OCI-LY1 (cell line): ENCODE data around the gene ABCF3.
A peak's percentile ranks its signal among the peaks of the same experiment; 100 is the strongest.

Source experiments
- H2AFZ ChIP-seq: fragments of 200-600 bp; sonication (generic), shearing (Covaris generic); 2 replicates; pipeline ENCODE4 v1.6.0; 2014; ENCODE audit warnings: antibody characterized with exemption, mild to moderate bottlenecking, low read length
- H3F3A ChIP-seq: fragments of 200-600 bp; sonication (generic), shearing (Covaris generic); 2 replicates; pipeline ENCODE4 v1.6.0; 2014; ENCODE audit warnings: mild to moderate bottlenecking, antibody characterized with exemption, low read length, moderate library complexity; ENCODE audit not compliant: insufficient read depth
- H3K27ac ChIP-seq: fragments of 200-600 bp; sonication (generic); 2 replicates; pipeline ENCODE4 v1.5.1; 2014; ENCODE audit warnings: low read length, mixed run types, mild to moderate bottlenecking, low read depth; ENCODE audit not compliant: poor library complexity, severe bottlenecking
- H3K27me3 ChIP-seq: fragments of 200-600 bp; sonication (generic); 2 replicates; pipeline ENCODE4 v1.6.0; 2014; ENCODE audit warnings: antibody characterized with exemption, mild to moderate bottlenecking, low read length, moderate library complexity; ENCODE audit not compliant: insufficient read depth
- H3K36me3 ChIP-seq: fragments of 200-600 bp; sonication (generic); 2 replicates; pipeline ENCODE4 v1.6.1; 2014; ENCODE audit warnings: mild to moderate bottlenecking, antibody characterized with exemption, low read length, moderate library complexity, mixed read lengths; ENCODE audit not compliant: insufficient read depth
- H3K4me1 ChIP-seq: fragments of 200-600 bp; sonication (generic); 2 replicates; pipeline ENCODE4 v1.5.1; 2014; ENCODE audit warnings: mild to moderate bottlenecking, low read length, moderate library complexity; ENCODE audit not compliant: insufficient read depth, severe bottlenecking
- H3K4me2 ChIP-seq: fragments of 200-600 bp; sonication (generic), shearing (Covaris generic); 2 replicates; pipeline ENCODE4 v1.6.1; 2014; ENCODE audit warnings: low read length
- H3K4me3 ChIP-seq: fragments of 200-600 bp; sonication (generic); 2 replicates; pipeline ENCODE4 v1.5.1; 2014; ENCODE audit warnings: low read length, low read depth, mild to moderate bottlenecking, mixed read lengths; ENCODE audit not compliant: poor library complexity, severe bottlenecking
- H3K79me2 ChIP-seq: fragments of 200-600 bp; shearing (Covaris generic); 2 replicates; pipeline ENCODE4 v1.6.1; 2016; ENCODE audit warnings: mixed run types, low read length, mixed read lengths; ENCODE audit not compliant: insufficient read depth
- H3K9ac ChIP-seq: fragments of 200-600 bp; sonication (generic), shearing (Covaris generic); 2 replicates; pipeline ENCODE4 v1.6.1; 2014; ENCODE audit warnings: mild to moderate bottlenecking, low read length, mixed read lengths
- H3K9me2 ChIP-seq: fragments of 200-600 bp; sonication (generic), shearing (Covaris generic); 2 replicates; pipeline ENCODE4 v1.6.1; 2014; ENCODE audit warnings: low read depth, mild to moderate bottlenecking, low read length, mixed read lengths
- H3K9me3 ChIP-seq: fragments of 200-600 bp; shearing (Covaris generic); 2 replicates; pipeline ENCODE4 v1.6.1; 2014; ENCODE audit warnings: low read length, mixed read lengths
- H4K20me1 ChIP-seq: fragments of 200-600 bp; sonication (generic), shearing (Covaris generic); 2 replicates; pipeline ENCODE4 v1.6.0; 2016; ENCODE audit warnings: mild to moderate bottlenecking, low read length; ENCODE audit not compliant: insufficient read depth
- EZH2 ChIP-seq: fragments of 200-600 bp; sonication (generic), shearing (Covaris generic); IDR thresholded peaks from 2 replicates; pipeline ENCODE4 v1.8.0; 2017; ENCODE audit warnings: borderline replicate concordance, mixed run types, mild to moderate bottlenecking, antibody characterized with exemption, low read length, moderate library complexity, mixed read lengths
- TF ChIP-seq, protein P1 (sequence below): fragments of 200-600 bp; sonication (generic), shearing (Covaris generic); IDR thresholded peaks from 2 replicates; pipeline ENCODE4 v1.5.1; 2017; ENCODE audit warnings: mild to moderate bottlenecking, antibody characterized with exemption, low read length, moderate library complexity, mixed read lengths

The ABCF3 gene

GRCh38 chr3:184181596-184181995 is 4.4 kb upstream of the ABCF3 start:
- TF ChIP-seq EZH2 = no peak
- TF ChIP-seq, protein P1, sequence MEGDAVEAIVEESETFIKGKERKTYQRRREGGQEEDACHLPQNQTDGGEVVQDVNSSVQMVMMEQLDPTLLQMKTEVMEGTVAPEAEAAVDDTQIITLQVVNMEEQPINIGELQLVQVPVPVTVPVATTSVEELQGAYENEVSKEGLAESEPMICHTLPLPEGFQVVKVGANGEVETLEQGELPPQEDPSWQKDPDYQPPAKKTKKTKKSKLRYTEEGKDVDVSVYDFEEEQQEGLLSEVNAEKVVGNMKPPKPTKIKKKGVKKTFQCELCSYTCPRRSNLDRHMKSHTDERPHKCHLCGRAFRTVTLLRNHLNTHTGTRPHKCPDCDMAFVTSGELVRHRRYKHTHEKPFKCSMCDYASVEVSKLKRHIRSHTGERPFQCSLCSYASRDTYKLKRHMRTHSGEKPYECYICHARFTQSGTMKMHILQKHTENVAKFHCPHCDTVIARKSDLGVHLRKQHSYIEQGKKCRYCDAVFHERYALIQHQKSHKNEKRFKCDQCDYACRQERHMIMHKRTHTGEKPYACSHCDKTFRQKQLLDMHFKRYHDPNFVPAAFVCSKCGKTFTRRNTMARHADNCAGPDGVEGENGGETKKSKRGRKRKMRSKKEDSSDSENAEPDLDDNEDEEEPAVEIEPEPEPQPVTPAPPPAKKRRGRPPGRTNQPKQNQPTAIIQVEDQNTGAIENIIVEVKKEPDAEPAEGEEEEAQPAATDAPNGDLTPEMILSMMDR = no peak
- no peaks in the 10 kb centered on the region for H3K27me3 ChIP-seq

GRCh38 chr3:184183679-184184078 is 2.3 kb upstream of the ABCF3 start:
- Histone ChIP-seq H4K20me1 (0 out of 2 replicates have a peak, but pooled peaks cover 2% of the 10 kb centered on the region), H3F3A (no peaks in the 10 kb centered on the region), H3K4me1 (peaks cover 24% of the 10 kb centered on the region), H3K4me3 (no peak overlapping the region), H3K27ac (no peak overlapping the region), H3K36me3 (peaks cover 71% of the 10 kb centered on the region), H3K79me2 (peaks cover 16% of the 10 kb centered on the region), H3K9me2 (no peaks in the 10 kb centered on the region), H3K27me3 (no peaks in the 10 kb centered on the region), H3K9me3 (no peaks in the 10 kb centered on the region), H3K9ac (no peak overlapping the region), H3K4me2 (no peak overlapping the region), H2AFZ (no peak overlapping the region)
- TF ChIP-seq EZH2 = no peak
- TF ChIP-seq, protein P1 = no peak

More at GRCh38 chr3:184181596-184181995, 4.4 kb upstream of the ABCF3 start:
- H3K36me3 ChIP-seq = peaks cover 78% of the 10 kb centered on the region
- peaks cover 4% of the 10 kb centered on the region for H3K79me2 ChIP-seq
- no peak overlapping the region for H2AFZ ChIP-seq
- H3K4me3 ChIP-seq = no peak overlapping the region
- peaks cover 15% of the 10 kb centered on the region for H3K4me1 ChIP-seq
- H3K4me2 ChIP-seq = no peak overlapping the region
- H4K20me1 ChIP-seq = no peaks in the 10 kb centered on the region
- H3F3A ChIP-seq = no peaks in the 10 kb centered on the region
- no peak overlapping the region for H3K9ac ChIP-seq
- H3K27ac ChIP-seq = no peak overlapping the region
- H3K9me2 ChIP-seq = no peaks in the 10 kb centered on the region
- H3K9me3 ChIP-seq = no peaks in the 10 kb centered on the region

DNA sequence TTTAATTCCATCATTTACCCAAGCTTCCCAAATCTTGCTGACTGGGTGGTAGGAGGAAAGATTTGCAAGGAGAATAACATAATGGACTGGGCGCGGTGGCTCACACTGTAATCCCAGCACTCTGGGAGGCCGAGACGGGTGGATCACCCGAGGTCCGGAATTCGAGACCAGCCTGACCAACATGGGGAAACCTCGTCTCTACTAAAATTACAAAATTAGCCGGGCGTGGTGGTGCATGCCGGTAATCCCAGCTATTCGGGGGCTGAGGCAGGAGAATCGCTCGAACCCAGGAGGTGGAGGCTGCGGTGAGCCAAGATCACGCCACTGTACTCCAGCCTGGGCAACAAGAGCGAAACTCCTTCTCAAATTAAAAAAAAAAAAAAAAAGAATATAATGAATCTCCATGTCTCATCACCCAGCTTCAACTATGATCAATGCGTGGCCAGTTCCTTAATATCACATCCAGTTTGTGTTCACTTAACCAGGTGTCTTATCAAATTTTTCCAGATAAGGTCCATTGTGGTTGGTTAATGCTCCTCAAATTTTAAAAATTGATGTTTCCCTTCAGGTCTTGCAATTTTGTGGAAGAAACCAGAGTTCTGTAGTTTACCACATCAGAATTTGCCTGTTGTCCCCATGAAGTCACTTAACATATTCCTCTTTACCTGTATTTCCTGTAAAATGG is 1.3 kb upstream of the ABCF3 start:
- peak overlapping the region; percentile 83 for H3K4me2 ChIP-seq
- H3K4me3 ChIP-seq = peak overlapping the region; percentile 79
- no peaks in the 10 kb centered on the region for H3K27me3 ChIP-seq
- H2AFZ ChIP-seq = no peak overlapping the region
- H4K20me1 ChIP-seq = 0 out of 2 replicates have a peak, but pooled peaks cover 2% of the 10 kb centered on the region
- no peaks in the 10 kb centered on the region for H3K9me3 ChIP-seq
- H3K4me1 ChIP-seq = peaks cover 24% of the 10 kb centered on the region
- peak overlapping the region; percentile 74 for H3K27ac ChIP-seq
- no peaks in the 10 kb centered on the region for H3F3A ChIP-seq
- peaks cover 16% of the 10 kb centered on the region for H3K79me2 ChIP-seq
- TF ChIP-seq, protein P1 = no peak
- no peak for TF ChIP-seq EZH2
- H3K9ac ChIP-seq = peak overlapping the region; percentile 84
- H3K36me3 ChIP-seq = peaks cover 71% of the 10 kb centered on the region
- H3K9me2 ChIP-seq = no peaks in the 10 kb centered on the region
